HUES6 (cell line): ENCODE measurements around the gene DGKQ.

ENCODE experiments used
- H3K27ac ChIP-seq: 2 replicates; pipeline ENCODE4 v1.7.0; 2013; ENCODE audit warnings: low read depth, mild to moderate bottlenecking, low read length, inconsistent platforms
- H3K27me3 ChIP-seq: 2 replicates; pipeline ENCODE4 v1.6.1; 2013; ENCODE audit warnings: low read length; ENCODE audit not compliant: control insufficient read depth, insufficient read depth
- H3K36me3 ChIP-seq: 2 replicates; pipeline ENCODE4 v1.6.1; 2013; ENCODE audit warnings: low read length; ENCODE audit not compliant: control insufficient read depth, insufficient read depth
- H3K4me1 ChIP-seq: 2 replicates; pipeline ENCODE4 v1.6.1; 2013; ENCODE audit warnings: low read length; ENCODE audit not compliant: control insufficient read depth, insufficient read depth
- H3K4me3 ChIP-seq: 2 replicates; pipeline ENCODE4 v1.5.1; 2013; ENCODE audit warnings: low read depth, low read length
- H3K9ac ChIP-seq: one replicate; pipeline ENCODE4 v1.6.1; 2013; ENCODE audit warnings: mild to moderate bottlenecking, low read length
- H3K9me3 ChIP-seq: 2 replicates; pipeline ENCODE4 v1.6.1; 2013; ENCODE audit warnings: low read depth, low read length; ENCODE audit not compliant: control insufficient read depth, insufficient read depth

DGKQ gene

GRCh38 chr4:955931-956381 is 17.4 kb downstream of the DGKQ start:
- Histone ChIP-seq H3K27me3 (no peaks in the 10 kb centered on the region), H3K9me3 (no peaks in the 10 kb centered on the region), H3K4me3 (no peak overlapping the region), H3K9ac (no peak overlapping the region), H3K36me3 (0 out of 2 replicates have a peak, but pooled peaks cover 3% of the 10 kb centered on the region), H3K4me1 (no peaks in the 10 kb centered on the region; the same call in 1 of the 2 replicates), H3K27ac (no peak overlapping the region)

GRCh38 chr4:955161-955921 is 18.0 kb downstream of the DGKQ start:
- Histone ChIP-seq H3K4me3 (no peak overlapping the region), H3K4me1 (no peaks in the 10 kb centered on the region; the same call in 1 of the 2 replicates), H3K36me3 (0 out of 2 replicates have a peak, but pooled peaks cover 2% of the 10 kb centered on the region), H3K27ac (no peak overlapping the region), H3K27me3 (no peaks in the 10 kb centered on the region), H3K9ac (no peak overlapping the region), H3K9me3 (no peaks in the 10 kb centered on the region)

- H3K27ac ChIP-seq, result no peak overlapping the region
- H3K9ac ChIP-seq, result no peak overlapping the region
- no peaks in the 10 kb centered on the region for H3K9me3 ChIP-seq
- no peaks in the 10 kb centered on the region for H3K36me3 ChIP-seq
- H3K4me3 ChIP-seq, result no peak overlapping the region
- no peaks in the 10 kb centered on the region; the same call in 1 of the 2 replicates for H3K4me1 ChIP-seq
- H3K27me3 ChIP-seq, result no peaks in the 10 kb centered on the region
These were observed 19.0 kb downstream of the DGKQ start for GRCh38 chr4:954211-955020.

GRCh38 chr4:953574-953915 is 19.8 kb downstream of the DGKQ start:
- H3K27me3 ChIP-seq, result no peaks in the 10 kb centered on the region
- H3K27ac ChIP-seq, result no peak overlapping the region
- H3K4me3 ChIP-seq, result no peak overlapping the region
- no peaks in the 10 kb centered on the region; the same call in 1 of the 2 replicates for H3K4me1 ChIP-seq
- no peak overlapping the region for H3K9ac ChIP-seq
- no peaks in the 10 kb centered on the region for H3K36me3 ChIP-seq
- H3K9me3 ChIP-seq, result no peaks in the 10 kb centered on the region

GRCh38 chr4:952881-953573 is 20.3 kb downstream of the DGKQ start:
- Histone ChIP-seq H3K27me3 (no peaks in the 10 kb centered on the region), H3K9ac (no peak overlapping the region), H3K4me1 (peaks cover 5% of the 10 kb centered on the region; the same call in 1 of the 2 replicates), H3K36me3 (no peaks in the 10 kb centered on the region), H3K27ac (no peak overlapping the region), H3K4me3 (no peak overlapping the region), H3K9me3 (no peaks in the 10 kb centered on the region)

GRCh38 chr4:951594-952468 is 21.5 kb downstream of the DGKQ start:
- H3K9ac ChIP-seq, result no peak overlapping the region
- H3K4me1 ChIP-seq, result peaks cover 7% of the 10 kb centered on the region; the same call in 1 of the 2 replicates
- peaks cover 6% of the 10 kb centered on the region; the same call in 1 of the 2 replicates for H3K27me3 ChIP-seq
- no peak overlapping the region for H3K27ac ChIP-seq
- H3K9me3 ChIP-seq, result no peaks in the 10 kb centered on the region
- no peak overlapping the region for H3K4me3 ChIP-seq
- H3K36me3 ChIP-seq, result no peaks in the 10 kb centered on the region

- no peaks in the 10 kb centered on the region for H3K36me3 ChIP-seq
- H3K9ac ChIP-seq, result no peak overlapping the region
- H3K4me3 ChIP-seq, result no peak overlapping the region
- peaks cover 13% of the 10 kb centered on the region; the same call in 1 of the 2 replicates for H3K27me3 ChIP-seq
- no peak overlapping the region for H3K27ac ChIP-seq
- H3K9me3 ChIP-seq, result no peaks in the 10 kb centered on the region
- H3K4me1 ChIP-seq, result peaks cover 8% of the 10 kb centered on the region; the same call in 1 of the 2 replicates
These were observed 22.2 kb downstream of the DGKQ start for GRCh38 chr4:951186-951585.

GRCh38 chr4:950136-951020 is 23.0 kb downstream of the DGKQ start:
- H3K27ac ChIP-seq, result no peak overlapping the region
- no peaks in the 10 kb centered on the region for H3K36me3 ChIP-seq
- no peak overlapping the region for H3K4me3 ChIP-seq
- no peak overlapping the region for H3K9ac ChIP-seq
- H3K27me3 ChIP-seq, result peaks cover 21% of the 10 kb centered on the region; the same call in 1 of the 2 replicates
- H3K4me1 ChIP-seq, result peaks cover 16% of the 10 kb centered on the region; the same call in 1 of the 2 replicates
- H3K9me3 ChIP-seq, result no peaks in the 10 kb centered on the region

- no peaks in the 10 kb centered on the region for H3K9me3 ChIP-seq
- no peak overlapping the region for H3K4me3 ChIP-seq
- peaks cover 23% of the 10 kb centered on the region; the same call in 1 of the 2 replicates for H3K4me1 ChIP-seq
- H3K9ac ChIP-seq, result no peak overlapping the region
- H3K27me3 ChIP-seq, result peaks cover 27% of the 10 kb centered on the region; the same call in 1 of the 2 replicates
- H3K27ac ChIP-seq, result no peak overlapping the region
- no peaks in the 10 kb centered on the region for H3K36me3 ChIP-seq
These were observed 23.7 kb downstream of the DGKQ start for GRCh38 chr4:949656-950055.
